Right ventricle myocardium superior (tissue), 1 donor: ENCODE results near the gene SUN5. TPM values are rescaled to one million over a fixed set of nuclear protein-coding genes. Genes with fewer than 3 reads are reported as not detected.
"Not testable (repeated sequence)": the region's sequence is repeated elsewhere in the genome, so short reads cannot be mapped to it uniquely, and the experiment has no call there.

ENCODE experiments used
- ATAC-seq: fragments of 200-7000 bp; cut with Tn5 transposase; one replicate; pipeline ENCODE4 v1.9.1; 2020; ENCODE audit warnings: mild to moderate bottlenecking; ENCODE audit not compliant: poor library complexity
- DNase-seq: peaks from one replicate; pipeline ENCODE4 v3.0.0-alpha.2; 2020
- intact Hi-C: fragments of 100-400 bp; cut with DNase I; formaldehyde crosslinking; loops from one replicate; pipeline ENCODE4 v1.11.2; 2022
- total RNA-seq: library from RNA; stranded (reverse); fragmentation: NEBNext Ultra II Directional; extraction: Animal tissue kit (Norgen Biotek cat#: 25700); gene quantifications from one replicate; pipeline ENCODE4 v1.2.1, GENCODE V29; 2021
- donor health status: DM: no; HTN: yes; CAD: no; lungs with severe emphysema.

SUN5 gene
- total RNA-seq, 1 donor from 2014 or later, result not detected

DNA sequence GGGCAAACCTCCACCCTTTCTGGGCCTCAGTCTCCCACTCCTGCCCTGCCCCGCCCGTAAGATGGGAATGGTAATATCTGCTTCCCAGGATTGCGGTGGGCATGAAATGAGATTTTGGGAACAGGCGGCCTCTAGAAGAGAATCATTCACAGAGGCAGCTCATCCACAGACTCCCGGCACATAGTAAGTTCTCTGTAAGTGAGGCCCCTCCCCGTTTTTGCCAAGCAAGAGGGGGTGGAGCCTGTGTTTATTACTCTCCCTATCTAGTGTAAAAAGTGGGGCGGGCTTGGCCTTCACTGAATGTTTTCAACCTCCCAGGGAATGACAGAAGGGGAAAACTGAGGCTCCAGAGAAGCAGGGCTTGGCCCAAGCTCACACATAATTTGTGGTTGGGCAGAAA is 20.0 kb downstream of the SUN5 start:
- no peak for ATAC-seq
- peak; percentile 22 for DNase-seq

DNA sequence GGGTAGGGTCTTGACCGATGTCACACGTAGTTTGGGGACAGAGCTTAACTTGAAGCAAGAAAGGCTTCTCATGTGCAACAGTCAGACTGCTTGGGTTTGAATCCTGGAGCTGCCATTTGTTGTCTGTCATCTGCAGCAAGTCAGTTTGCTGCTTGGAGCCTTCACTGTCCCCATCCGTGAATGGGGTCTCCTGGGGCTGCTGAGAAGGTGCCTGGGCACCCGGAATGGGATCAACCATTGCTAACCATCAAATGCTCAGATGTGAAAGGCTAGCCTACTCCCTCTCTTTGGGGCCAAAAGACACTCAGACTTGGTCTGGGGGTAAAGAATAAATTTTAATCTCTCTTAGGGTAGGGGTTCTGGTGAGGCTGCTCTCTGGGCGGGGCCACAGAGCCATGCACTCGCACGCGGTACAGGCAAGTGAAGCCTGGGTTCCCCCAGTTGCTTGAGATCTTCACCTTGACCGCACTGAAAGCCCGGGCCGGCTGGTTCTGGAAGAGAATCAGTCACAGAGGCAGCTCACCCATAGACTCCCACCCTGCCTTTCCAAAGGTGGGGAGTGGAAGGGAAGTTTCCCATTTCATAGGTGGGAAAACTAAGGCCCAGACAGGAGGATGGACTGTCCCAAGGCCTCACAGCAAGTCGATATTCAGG is 20.6 kb downstream of the SUN5 start:
- DNase-seq (no peak), ATAC-seq (no peak)
- intact Hi-C loops, result no loop called here

More for the DNA sequence above, 20.0 kb downstream of the SUN5 start:
- intact Hi-C loops, result no loop called here

DNA sequence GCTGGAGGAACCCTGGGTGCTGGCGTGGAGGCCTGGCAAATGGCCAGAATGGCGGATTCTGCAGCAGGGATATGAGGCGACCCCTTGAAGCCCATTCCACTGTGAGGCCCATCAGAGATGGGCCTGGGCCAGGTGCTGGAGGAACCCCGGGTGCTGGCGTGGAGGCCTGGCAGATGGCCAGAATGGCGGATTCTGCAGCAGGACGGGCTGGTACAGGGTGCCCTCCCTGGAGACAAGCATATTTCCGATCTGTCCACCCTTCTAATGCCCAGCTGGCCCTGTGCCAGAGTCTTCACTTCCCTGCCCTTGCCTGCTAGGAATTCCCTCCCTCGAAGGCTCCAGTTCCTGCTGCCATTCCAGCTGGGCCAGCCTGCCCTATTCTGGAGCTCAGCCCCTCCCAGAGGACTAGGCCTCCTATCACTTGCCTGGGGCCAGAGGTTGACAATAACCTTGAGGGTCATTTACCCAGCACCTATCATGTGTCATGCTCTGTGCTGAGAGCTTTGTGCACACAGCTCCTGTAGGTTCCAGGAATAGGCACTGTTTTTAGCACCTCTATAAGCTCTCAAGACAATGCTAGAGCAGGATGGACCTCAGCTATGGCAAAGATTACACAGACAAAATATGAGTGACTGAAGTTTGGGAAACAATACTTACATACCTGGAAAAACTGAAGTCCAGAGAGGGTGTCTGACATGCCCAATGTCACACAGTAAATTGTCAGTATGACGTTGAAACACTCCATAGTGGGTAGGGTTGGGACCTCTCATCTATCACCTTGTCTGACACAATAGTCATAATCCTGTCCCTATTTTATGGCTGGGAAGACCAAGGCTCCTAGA is 21.4 kb downstream of the SUN5 start:
- intact Hi-C loops, result no loop called here
- DNase-seq (peak; percentile 50), ATAC-seq (peak; percentile 90)

DNA sequence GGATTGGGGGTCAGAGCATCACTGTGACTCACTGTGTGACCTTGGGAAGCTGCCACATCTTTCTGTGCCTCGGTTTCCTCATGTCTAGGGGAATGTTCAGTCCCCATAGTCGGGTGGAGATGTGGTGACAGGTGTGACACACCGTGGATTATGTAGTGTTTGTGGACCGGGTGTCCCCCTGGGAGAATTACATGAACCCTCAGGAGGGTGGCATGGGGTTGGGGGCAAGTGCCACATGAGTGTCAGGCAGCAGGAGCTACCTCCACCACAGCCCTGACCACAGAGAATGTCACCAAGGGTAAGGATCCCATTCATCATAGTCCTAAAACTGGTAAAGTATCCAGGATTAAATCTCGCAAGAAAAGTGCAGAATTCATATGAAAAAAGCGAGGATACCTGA is 23.2 kb downstream of the SUN5 start:
- intact Hi-C loops, result no loop called here
- ATAC-seq (no peak), DNase-seq (no peak)

DNA sequence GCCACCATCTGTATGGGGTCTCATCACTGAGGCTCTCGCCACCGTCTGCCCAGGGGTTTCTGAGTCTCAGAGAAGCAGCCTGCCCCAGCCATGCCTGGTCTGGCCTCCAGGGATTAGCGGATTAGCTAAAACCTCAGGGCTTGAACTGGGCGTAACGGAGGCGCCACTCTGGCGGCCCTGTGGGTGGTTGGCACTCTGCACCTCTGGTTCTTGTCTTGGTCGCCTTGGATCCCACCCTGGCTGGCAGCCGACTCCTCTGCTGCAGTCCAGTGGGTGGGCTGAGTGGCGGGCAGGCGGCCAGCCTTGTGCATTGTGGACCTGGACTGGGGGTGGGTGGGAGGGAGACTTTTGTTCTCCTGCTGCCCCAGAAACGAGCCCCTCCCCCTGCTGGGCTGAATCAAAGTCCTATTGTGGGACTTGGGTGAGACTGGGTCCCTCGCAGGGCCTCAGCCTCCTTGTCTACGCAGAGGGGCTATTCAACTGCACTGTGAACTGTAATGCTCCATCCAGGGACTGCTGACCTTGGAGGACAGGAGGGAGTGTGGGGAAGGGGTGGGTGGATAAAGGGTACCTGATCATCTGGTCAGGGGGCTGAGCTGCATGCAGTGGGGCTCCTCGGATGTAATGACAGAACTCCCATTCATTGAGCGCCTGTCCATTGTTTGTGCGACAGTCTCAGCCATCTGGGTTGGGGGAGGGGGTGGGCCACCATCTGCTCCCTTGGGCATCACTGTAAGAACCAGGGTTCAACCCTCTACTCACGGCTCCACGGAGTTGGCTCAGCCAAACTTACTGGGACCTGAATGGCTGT is 23.9 kb downstream of the SUN5 start:
- intact Hi-C loops, result no loop called here
- DNase-seq, result no peak
- ATAC-seq, result no peak

DNA sequence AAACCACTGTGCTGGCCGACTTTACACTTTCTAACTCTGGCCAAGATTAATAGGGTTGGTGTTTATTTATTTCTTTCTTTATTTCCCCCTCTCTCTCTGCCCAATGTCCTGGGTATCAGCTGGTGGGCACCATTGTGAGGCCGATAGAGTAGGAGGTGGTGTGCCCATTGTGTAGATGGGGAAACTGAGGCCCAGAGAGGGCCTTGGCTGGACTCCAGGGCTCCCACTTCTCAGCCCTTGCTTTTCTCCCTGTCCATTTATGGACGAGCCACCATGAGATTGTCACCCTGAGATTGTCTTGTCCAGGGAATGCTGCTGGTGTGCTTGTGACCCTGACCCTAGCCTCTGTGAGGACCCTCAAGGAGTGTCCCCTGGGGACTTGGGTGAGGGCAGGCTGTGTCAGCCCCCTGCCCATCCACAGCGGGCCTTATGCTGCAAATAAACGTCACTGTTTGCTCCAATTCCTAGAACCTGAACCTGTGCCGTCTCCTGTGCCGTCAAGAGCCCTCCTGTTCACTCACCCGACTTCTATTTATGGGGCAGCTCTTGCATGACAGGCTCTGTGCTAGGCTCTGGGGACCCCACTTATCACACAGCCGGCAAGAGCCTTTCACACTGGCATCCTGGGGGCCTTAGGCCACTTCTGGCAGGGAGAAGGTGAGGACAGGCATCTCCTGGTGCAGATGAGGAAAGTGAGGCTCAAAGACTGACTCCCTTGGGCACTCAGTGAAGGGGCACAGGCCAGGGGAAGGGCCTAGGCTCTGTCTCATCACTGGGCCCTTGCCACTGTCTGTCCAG is 24.8 kb downstream of the SUN5 start:
- intact Hi-C loops, result no loop called here
- ATAC-seq, result no peak
- no peak for DNase-seq

DNA sequence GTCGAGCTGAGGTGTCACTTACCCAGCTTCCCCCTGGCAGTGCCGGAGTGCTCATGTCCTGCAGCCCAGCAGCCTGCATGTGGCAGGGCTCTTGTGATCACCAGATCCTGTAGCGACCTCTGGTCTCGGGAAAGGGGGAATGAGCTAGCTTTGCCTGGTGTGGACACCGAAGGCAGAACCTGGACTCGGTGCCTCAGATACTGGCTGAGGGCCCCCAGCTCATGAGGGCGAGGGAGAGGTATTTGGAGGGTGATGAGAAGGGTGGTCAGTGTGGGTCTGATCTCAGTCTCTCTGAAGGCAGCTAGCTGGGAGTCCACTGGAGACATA is 26.3 kb downstream of the SUN5 start:
- no peak for DNase-seq
- no peak for ATAC-seq
- intact Hi-C loops, result no loop called here

DNA sequence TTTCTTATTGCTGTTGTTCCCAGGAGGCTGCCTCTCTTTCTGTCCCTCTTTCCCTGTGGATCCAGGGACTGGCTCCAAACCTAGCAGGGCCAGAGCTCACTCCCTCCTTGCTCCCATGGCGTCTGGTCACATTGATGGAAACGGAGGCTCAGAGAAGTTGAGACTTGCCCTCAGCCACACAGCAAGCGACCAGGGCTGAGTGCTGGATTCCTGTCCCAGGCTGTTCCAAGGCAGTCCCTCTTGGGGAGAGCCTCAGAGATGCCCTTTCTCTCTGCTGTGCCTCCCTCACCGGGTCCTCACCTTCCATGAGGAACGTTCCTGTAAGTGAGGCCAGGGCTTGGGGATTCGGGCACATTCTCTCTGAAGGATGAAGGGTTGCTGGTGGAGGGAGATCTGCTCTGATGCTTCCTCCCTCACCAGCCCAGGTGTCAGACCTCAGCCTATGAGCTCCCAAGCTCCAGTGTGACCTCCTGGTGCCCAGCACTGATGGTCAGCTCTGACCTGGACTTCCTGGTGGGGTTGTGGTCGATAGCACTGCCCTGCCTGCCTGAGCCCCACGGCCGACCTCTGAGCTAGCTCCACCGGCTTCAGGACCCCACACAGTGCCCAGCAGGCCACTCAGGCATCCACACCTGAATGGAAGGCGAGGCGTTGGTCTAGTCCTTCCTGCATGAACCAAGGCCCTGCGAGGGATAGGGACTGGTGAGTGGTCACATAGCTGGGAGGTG is 26.8 kb downstream of the SUN5 start:
- intact Hi-C loops, result no loop called here
- DNase-seq (no peak), ATAC-seq (no peak)

DNA sequence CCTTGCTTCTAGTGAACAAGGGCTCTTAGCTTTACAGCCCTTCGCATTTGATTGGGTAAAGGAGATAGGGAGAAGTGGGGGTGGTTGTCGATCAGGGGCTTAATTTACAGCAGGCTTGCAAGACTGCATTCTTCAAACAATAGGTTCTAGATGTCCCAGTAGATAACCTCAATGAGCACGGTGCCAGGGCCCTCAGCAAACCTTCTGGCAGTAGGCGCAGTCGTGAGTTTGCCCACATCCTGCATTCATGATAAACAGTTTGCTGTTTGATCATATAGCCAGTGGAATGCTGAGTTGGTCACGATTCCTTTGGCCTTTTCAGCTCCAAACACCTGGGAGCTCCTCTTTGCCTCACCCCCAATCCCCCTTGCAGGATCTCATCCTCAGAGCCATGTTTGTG is 27.5 kb downstream of the SUN5 start:
- DNase-seq, result no peak
- no peak for ATAC-seq
- intact Hi-C loops, result no loop called here

DNA sequence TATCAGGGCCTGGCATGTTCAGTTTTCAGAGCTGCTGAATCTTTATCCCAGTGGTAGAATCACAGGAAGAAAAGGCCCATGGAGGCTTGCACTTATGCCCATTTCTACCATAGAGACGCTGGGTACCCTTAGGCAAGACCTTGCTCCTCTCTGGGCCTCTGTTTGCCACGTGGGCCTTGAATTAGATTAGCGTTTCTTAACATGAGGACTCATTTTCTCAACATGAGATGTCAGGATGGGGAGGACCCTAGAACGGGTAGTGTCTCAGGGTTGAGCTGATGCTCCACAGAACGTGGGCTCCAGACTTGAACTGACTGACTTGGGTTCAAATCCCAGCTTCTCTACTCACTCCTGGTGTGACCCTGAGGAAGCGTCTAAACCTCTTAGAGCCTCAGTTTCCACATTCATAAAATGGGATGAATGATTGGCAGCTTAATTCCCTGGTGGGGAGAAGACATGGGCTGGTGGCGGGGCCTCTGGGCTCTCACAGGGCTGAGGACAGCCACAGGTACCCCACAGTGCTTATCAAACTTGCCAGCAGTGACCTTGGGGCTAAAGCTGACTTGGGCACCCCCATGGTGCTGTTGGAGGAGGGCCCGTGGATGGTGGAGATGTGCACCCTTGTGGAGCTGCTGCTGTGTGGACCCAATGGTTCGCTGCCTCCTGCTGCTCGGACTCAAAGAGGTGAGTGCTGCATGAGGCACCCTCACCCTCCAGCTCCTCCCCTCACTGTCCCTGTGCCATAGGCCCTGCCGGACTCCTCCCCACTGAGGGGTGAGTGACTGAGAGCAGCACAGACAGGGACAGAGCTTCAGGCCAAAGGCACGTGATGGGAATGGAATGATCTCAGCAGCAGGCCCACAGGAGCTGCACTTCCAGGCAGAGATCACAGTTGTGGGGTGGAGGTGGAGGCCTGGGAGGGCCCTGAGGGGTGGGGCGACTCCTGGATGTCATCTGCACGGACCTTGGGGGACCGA is 28.2 kb downstream of the SUN5 start:
- DNase-seq, result peak; percentile 54
- ATAC-seq, result peak; percentile 83
- intact Hi-C loops, result no loop called here

DNA sequence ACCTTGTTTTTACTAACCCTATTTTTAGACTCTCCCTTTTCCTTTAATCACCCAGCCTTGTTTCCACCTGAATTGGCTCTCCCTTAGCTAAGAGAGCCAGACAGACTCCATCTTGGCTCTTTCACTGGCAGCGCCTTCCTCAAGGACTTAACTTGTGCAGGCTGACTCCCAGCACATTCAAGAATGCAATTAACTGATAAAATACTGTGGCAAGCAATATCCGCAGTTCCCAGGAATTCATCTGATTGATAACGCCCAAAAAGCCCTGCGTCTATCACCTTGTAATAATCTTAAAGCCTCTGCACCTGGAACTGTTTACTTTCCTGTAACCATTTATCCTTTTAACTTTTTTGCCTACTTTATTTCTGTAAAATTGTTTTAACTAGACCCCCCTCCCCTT is 29.1 kb downstream of the SUN5 start:
- DNase-seq, ATAC-seq, intact Hi-C loops: not testable (repeated sequence)

DNA sequence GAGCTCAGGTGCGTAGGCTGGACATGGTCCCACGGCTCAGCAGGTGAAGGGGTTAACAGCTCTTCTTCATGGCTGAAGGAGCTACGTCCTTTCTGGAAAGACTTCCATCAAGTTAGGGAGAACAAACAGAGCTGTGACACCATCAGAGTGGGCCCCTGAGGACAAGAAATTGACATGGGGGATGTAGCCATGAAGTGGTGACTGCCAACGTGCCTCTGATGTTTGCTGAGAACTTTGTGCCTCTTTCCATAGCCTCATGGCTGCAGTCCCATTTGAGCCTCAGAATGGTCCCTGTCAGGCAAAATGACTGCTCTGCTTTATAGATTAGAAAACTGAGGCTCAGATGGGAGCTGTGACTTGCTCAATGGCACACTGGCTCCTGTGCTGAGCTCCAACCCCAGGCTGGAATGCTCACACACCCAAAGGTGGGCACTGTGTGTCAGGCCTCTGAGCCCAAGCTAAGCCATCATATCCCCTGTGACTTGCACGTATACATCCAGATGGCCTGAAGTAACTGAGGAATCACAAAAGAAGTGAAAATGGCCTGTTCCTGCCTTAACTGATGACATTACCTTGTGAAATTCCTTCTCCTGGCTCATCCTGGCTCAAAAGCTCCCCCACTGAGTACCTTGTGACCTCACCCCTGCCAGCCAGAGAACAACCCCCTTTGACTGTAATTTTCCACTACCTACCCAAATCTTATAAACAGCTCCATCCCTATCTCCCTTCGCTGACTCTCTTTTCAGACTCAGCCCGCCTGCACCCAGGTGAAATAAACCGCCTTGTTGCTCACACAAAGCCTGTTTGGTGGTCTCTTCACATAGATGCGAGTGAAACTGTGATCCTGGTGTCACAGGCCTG is 29.8 kb downstream of the SUN5 start:
- intact Hi-C loops, DNase-seq, ATAC-seq: not testable (repeated sequence)

DNA sequence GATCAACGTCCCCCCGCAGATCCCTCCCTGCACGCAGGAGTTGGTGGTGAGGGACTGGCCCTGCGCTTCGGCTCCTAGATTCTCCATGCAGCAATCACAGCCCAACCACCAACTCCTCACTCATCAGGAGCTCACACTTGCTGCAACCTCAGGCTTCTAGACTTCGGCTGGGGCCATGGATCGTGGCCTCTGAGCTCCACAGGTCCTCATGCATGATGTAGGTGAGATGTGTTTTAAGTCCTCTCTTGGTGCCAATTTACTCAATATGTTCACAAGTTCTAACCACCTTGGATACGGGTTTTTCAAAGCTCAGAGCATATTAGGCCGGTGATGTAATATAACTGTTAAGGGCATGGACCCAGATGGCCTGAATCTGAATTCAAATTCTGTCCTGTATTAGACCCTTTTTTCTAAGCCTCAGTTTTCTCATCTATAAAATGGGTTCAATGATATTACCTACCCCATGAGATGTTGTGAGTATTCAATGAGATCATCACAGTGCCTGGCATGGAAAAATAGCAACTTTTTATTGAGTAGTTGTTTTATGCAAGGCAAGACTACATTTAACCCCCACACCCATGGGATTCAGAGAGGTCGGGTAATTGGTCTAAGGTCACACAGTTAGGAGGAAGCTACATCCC is 31.0 kb downstream of the SUN5 start:
- no peak for ATAC-seq
- DNase-seq, result no peak

DNA sequence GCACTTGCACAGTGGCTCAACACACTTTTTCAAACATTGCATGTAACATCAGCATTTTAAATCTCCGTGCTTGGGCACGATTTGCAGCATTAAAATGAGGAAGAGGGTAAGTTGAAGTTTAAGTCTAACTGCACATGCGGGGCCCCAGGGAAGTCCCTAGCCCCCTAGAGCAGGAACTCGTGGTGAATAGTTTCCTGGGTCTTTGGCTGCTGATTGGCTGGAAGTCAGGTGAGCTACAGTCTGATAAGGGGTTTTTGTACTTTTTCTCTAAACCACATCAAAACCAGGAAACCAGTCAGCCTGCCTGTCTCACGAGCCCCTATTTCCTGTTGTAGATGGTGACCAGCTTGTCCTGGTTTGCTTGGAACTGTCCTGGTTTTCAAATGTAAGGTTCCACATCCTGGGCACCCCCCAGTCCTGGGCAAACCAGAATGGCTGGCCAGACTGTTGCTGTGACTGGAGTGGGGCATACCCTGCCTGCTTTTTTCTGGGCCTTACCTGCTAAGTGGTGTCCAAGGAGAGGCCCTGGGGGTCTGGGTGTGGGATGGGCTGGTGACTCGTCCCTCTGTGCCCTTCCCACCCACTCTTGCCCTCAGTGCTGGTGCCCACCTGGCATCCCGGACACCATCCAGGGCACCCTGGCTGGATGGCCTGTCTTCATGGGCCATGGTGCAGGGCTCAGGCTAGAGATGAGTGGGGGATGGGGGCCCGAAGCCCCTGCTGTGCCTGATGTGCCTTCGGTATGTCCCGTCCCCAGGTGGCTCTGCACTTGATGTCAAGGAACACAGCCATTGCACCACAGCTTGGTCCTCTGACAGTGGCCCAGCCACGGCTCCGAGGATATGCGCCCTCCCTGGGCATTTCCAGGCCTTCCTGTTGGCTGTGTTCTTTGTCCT is 31.8 kb downstream of the SUN5 start:
- intact Hi-C loops, result no loop called here
- no peak for DNase-seq
- ATAC-seq, result no peak

More for the DNA sequence above, 31.0 kb downstream of the SUN5 start:
- intact Hi-C loops, result no loop called here

DNA sequence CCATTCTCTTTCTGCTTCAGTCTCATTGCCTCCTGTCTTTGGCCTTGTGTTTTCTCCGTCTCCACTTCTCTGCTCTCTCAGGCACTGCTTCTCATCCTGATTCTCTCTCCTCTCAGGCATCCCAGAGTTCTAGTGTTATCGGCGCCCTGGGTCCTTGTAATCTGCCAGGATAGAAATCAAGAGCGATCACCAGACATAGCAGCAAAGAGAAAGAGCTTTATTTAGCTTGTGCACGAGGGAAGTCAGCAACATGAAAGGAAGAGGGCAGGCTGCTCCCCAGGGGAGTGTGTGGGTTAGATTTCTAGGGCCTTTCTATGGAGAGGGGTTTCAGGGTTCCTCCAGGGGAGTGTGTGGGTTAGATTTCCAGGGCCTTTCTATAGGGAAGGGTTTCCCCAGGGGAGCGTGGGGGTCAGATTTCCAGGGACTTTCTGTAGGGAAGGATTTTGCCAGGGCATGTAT is 32.5 kb downstream of the SUN5 start:
- DNase-seq, result no peak
- ATAC-seq, result peak; percentile 50
- intact Hi-C loops, result no loop called here
